Bronchus fibroblast of lung (primary cell): ENCODE data around the gene TDG. TPM values are rescaled to one million over a fixed set of nuclear protein-coding genes. Genes with fewer than 3 reads are reported as not detected.

Experiments
- total RNA-seq: library from RNA; depleted of rRNA; stranded (reverse); fragments of >200 nt; gene quantifications from 2 replicates; pipeline ENCODE4 v1.2.3, GENCODE V29; 2015

The TDG gene
- 10.0 and 11.8 TPM in 2 replicates for total RNA-seq

GRCh38 chr12:103965590-103966504, at the start of gene TDG:
Gene TDG (plus strand): TSS chr12:103965872. CDS start chr12:103966038, 166 bp downstream.

GRCh38 chr12:103930034-103930786, 35.5 kb upstream of the TDG start, which contains the start of gene HSP90B1:
Gene HSP90B1 (plus strand): TSS chr12:103930410. CDS start chr12:103930516, 106 bp downstream.

Other genes starting within 250 kb of the TDG start
- gene NT5DC3, start 124.6 kb upstream of the TDG start, total RNA-seq = 5.2 and 5.5 TPM in 2 replicates
- 348 and 417 TPM in 2 replicates for gene HSP90B1, start 35.5 kb upstream of the TDG start, total RNA-seq
- gene GLT8D2, start 84.3 kb downstream of the TDG start, total RNA-seq = 20.3 and 25.9 TPM in 2 replicates
- 9.6 and 10.1 TPM in 2 replicates for gene HCFC2, start 98.7 kb downstream of the TDG start, total RNA-seq
- 13.4 and 15.5 TPM in 2 replicates for gene NFYB, start 172.3 kb downstream of the TDG start, total RNA-seq
- 172 and 205 TPM in 2 replicates for gene TXNRD1, start 249.9 kb downstream of the TDG start, total RNA-seq